Prostate gland (tissue), 2 donors: ENCODE results near the gene TBX21.

ENCODE experiments used
- CTCF ChIP-seq, 4 experiments: fragments of 200-600 bp in 2 of 4; fragments of 450-650 bp in 2 of 4; sonication (generic) in 2 of 4; IDR thresholded peaks; 1 replicate in 3 of 4; 2 replicates in 1 of 4; pipeline ENCODE4 v1.5.1; 2016 to 2019; ENCODE audit warnings: antibody characterized with exemption in 4 of 4, mild to moderate bottlenecking in 2 of 4, moderate library complexity in 2 of 4
- POLR2A ChIP-seq: fragments of 450-650 bp; IDR thresholded peaks from one replicate; pipeline ENCODE4 v1.6.1; 2016; ENCODE audit warnings: antibody characterized with exemption, mild to moderate bottlenecking
- POLR2AphosphoS5 ChIP-seq: sonication (generic); formaldehyde crosslinking; IDR thresholded peaks from one replicate; pipeline ENCODE4 v1.6.1; 2017; ENCODE audit warnings: antibody characterized with exemption

- TF ChIP-seq CTCF (IDR thresholded peaks at IDR 0.05) (no peak), POLR2A (no peak), POLR2AphosphoS5 (no peak)
Observed at GRCh38 chr17:47760409-47761140, 27.5 kb downstream of the TBX21 start.
